Prostate gland (tissue), 2 donors: ENCODE data around the gene DOCK11.
"Not testable (repeated sequence)": the region's sequence is repeated elsewhere in the genome, so short reads cannot be mapped to it uniquely, and the experiment has no call there.

Experiments
- CTCF ChIP-seq, 4 experiments: fragments of 200-600 bp in 2 of 4; fragments of 450-650 bp in 2 of 4; sonication (generic) in 2 of 4; IDR thresholded peaks; 1 replicate in 3 of 4; 2 replicates in 1 of 4; pipeline ENCODE4 v1.5.1; 2016 to 2019; ENCODE audit warnings: antibody characterized with exemption in 4 of 4, mild to moderate bottlenecking in 2 of 4, moderate library complexity in 2 of 4
- POLR2A ChIP-seq: fragments of 450-650 bp; IDR thresholded peaks from one replicate; pipeline ENCODE4 v1.6.1; 2016; ENCODE audit warnings: antibody characterized with exemption, mild to moderate bottlenecking

- TF ChIP-seq POLR2A; CTCF (IDR thresholded peaks at IDR 0.05): not testable (repeated sequence)
These were observed 13.2 kb upstream of the DOCK11 start for GRCh38 chrX:118482384-118482783.
